Measurements from ENCODE around the gene BPIFA2. TPM values are rescaled to one million over a fixed set of nuclear protein-coding genes. Genes with fewer than 3 reads are reported as not detected.

Gene BPIFA2
- total RNA-seq, 1 donor from 2014 or later, result not detected

- Histone ChIP-seq H3K4me3 (no peak overlapping the region), H3K36me3 (no peaks in the 10 kb centered on the region), H3K27me3 (peaks cover 4% of the 10 kb centered on the region), H3K27ac (no peak overlapping the region), H3K4me1 (no peaks in the 10 kb centered on the region), H3K9me3 (no peaks in the 10 kb centered on the region)
- ATAC-seq (peak; percentile 84), DNase-seq (peak; percentile 82)
- intact Hi-C loops (cut with DNase I), result no loop called here
- TF ChIP-seq CTCF (IDR thresholded peaks at IDR 0.05), result no peak
Measured at GRCh38 chr20:33209789-33210188, 41.8 kb downstream of the BPIFA2 start.

DNA sequence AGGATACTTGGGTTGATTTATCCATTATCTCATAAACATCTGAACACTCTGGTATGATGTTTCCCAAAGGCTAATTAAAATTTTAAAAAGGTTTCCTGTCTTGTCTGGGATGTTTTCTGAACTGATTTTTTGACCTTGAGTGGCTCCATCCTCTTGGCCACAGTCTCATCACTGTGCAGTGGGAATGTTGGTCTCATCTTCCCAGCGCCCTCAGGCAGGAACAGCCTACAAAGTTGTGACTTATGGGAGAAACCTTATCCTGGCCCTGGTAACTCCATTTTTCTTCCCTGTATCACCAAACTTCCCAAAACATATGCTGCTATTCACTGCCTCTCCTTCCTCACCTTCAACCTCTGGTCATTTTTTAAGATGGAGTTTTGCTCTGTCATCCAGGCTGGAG is 42.4 kb downstream of the BPIFA2 start:
- H3K9me3 ChIP-seq, result no peaks in the 10 kb centered on the region
- H3K36me3 ChIP-seq, result no peaks in the 10 kb centered on the region
- TF ChIP-seq CTCF (IDR thresholded peaks at IDR 0.05), result no peak
- H3K27ac ChIP-seq, result no peak overlapping the region
- intact Hi-C loops (cut with DNase I), result no loop called here
- ATAC-seq (no peak), DNase-seq (no peak)
- peaks cover 7% of the 10 kb centered on the region for H3K27me3 ChIP-seq
- H3K4me3 ChIP-seq, result no peak overlapping the region
- H3K4me1 ChIP-seq, result no peaks in the 10 kb centered on the region

GRCh38 chr20:33211817-33212424 is 44.0 kb downstream of the BPIFA2 start:
- Histone ChIP-seq H3K36me3 (no peaks in the 10 kb centered on the region), H3K4me3 (no peak overlapping the region), H3K27ac (no peak overlapping the region), H3K27me3 (peaks cover 13% of the 10 kb centered on the region), H3K9me3 (no peaks in the 10 kb centered on the region), H3K4me1 (no peaks in the 10 kb centered on the region)
- DNase-seq (no peak), ATAC-seq (peak; percentile 90)
- intact Hi-C loops (cut with DNase I), result no loop called here
- TF ChIP-seq CTCF (IDR thresholded peaks at IDR 0.05), result peak; percentile 44

GRCh38 chr20:33217052-33217451 is 49.1 kb downstream of the BPIFA2 start, which contains the start of gene BPIFA3:
Gene BPIFA3, plus strand, starts transcription at chr20:33217352. Its CDS starts 185 bp downstream, at chr20:33217537.
- ATAC-seq, result no peak
- TF ChIP-seq CTCF (IDR thresholded peaks at IDR 0.05), result no peak
- Histone ChIP-seq H3K27me3 (peaks cover 9% of the 10 kb centered on the region), H3K27ac (no peak within 1 kb of the TSS), H3K4me1 (no peaks in the 10 kb centered on the region), H3K4me3 (no peak within 1 kb of the TSS), H3K9me3 (no peaks in the 10 kb centered on the region), H3K36me3 (no peaks in the 10 kb centered on the region)
- intact Hi-C loops (cut with DNase I), result no loop called here
- no peak for DNase-seq

GRCh38 chr20:33224399-33224798 is 56.4 kb downstream of the BPIFA2 start:
- ATAC-seq (no peak), DNase-seq (no peak)
- H3K9me3 ChIP-seq, result no peaks in the 10 kb centered on the region
- H3K4me3 ChIP-seq, result no peak overlapping the region
- H3K4me1 ChIP-seq, result no peaks in the 10 kb centered on the region
- H3K27ac ChIP-seq, result no peak overlapping the region
- intact Hi-C loops (cut with DNase I), result no loop called here
- no peaks in the 10 kb centered on the region for H3K36me3 ChIP-seq
- no peaks in the 10 kb centered on the region for H3K27me3 ChIP-seq
- no peak for TF ChIP-seq CTCF (IDR thresholded peaks at IDR 0.05)

DNA sequence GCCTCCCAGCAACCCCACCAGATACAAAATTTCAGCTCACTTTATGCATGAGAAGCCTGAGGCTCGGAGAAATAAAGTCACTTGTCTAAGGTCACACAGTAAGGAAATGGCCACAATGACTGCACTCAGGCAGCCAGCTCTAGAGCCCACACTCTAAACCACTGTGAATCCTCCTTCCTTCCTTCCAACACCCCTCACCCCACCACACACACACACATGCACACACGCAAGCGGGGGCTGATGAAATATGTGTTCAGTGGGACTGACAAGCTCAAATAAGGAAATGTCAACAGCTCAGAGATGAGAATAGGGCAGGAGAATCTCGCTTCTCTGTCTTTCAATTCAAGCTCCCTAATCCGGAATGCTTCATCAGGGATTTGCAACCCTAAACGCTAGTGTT is 61.9 kb downstream of the BPIFA2 start:
- ATAC-seq, result no peak
- H3K27me3 ChIP-seq, result no peaks in the 10 kb centered on the region
- no peaks in the 10 kb centered on the region for H3K9me3 ChIP-seq
- DNase-seq, result no peak
- H3K4me3 ChIP-seq, result no peak overlapping the region
- no peak overlapping the region for H3K27ac ChIP-seq
- TF ChIP-seq CTCF (IDR thresholded peaks at IDR 0.05), result no peak
- no peaks in the 10 kb centered on the region for H3K36me3 ChIP-seq
- H3K4me1 ChIP-seq, result no peaks in the 10 kb centered on the region
- intact Hi-C loops (cut with DNase I), result no loop called here
